ENCODE data around the gene TTPAL.

Gene TTPAL

GRCh38 chr20:44542890-44543289, 67.2 kb downstream of the TTPAL start:
- DNase-seq, result no peak

- DNase-seq, result no peak
These were observed 67.7 kb downstream of the TTPAL start for GRCh38 chr20:44543358-44543757.

Measured in effector CD4-positive, alpha-beta T cell (primary cell).